ENCODE measurements around the gene TM7SF2. TPM values are rescaled to one million over a fixed set of nuclear protein-coding genes. Genes with fewer than 3 reads are reported as not detected.

The TM7SF2 gene
- total RNA-seq, 6 donors from 2014 or later: 36.8 to 82.7 (median 45.5) TPM

DNA sequence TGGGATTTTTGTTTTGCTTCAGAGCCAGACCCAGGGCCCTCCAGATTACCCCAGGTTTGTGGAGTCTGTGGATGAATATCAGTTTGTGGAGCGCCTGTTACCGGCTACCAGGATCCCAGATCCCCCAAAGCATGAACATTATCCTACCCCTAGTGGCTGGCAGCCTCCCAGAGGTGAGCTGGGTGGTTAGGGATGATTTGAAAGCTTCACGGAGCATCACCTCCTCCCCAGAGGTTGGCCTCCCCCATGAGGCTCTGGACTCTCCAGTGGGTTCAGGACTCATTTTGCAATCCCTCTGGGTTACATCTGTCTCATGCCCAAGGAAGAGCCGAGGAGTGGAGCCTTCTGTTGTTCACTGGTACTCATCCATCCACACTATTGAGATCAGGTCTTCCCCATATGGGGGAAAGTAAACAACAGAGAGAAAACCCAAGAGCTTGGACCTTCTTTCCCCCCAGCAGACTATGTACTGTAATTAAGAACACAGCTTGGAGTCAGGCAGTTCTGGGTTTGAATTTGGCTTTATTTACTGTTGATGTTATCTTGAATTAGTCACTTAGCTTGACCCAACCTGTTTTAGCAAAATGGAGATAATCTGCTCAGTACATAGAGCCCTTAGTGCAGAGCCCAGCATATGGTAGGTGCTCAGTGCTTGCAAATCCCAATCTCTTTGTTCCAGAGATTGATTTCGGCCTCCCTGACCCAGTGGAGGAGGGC lies 13.0 kb downstream of the TM7SF2 start:
- H3K4me3 ChIP-seq: no peak overlapping the region
- no peaks in the 10 kb centered on the region for H3K27me3 ChIP-seq
- peaks cover 17 to 28% (median 19%) of the 10 kb centered on the region in 4 donors for H3K4me1 ChIP-seq
- H3K27ac ChIP-seq: no peak overlapping the region
- DNase-seq (no peak), ATAC-seq (ENCODE audit: low FRiP score in 2 of 2) (no peak)
- 90 to 93% methylated on average over 4 to 5 of the region's 5 CpGs for WGBS, 2 donors
- H3K36me3 ChIP-seq: peaks cover 37 to 72% (median 68%) of the 10 kb centered on the region in 4 donors
- H3K9me3 ChIP-seq: no peaks in the 10 kb centered on the region
- TF ChIP-seq POLR2AphosphoS5 (IDR thresholded peaks at IDR 0.05): no peak

DNA sequence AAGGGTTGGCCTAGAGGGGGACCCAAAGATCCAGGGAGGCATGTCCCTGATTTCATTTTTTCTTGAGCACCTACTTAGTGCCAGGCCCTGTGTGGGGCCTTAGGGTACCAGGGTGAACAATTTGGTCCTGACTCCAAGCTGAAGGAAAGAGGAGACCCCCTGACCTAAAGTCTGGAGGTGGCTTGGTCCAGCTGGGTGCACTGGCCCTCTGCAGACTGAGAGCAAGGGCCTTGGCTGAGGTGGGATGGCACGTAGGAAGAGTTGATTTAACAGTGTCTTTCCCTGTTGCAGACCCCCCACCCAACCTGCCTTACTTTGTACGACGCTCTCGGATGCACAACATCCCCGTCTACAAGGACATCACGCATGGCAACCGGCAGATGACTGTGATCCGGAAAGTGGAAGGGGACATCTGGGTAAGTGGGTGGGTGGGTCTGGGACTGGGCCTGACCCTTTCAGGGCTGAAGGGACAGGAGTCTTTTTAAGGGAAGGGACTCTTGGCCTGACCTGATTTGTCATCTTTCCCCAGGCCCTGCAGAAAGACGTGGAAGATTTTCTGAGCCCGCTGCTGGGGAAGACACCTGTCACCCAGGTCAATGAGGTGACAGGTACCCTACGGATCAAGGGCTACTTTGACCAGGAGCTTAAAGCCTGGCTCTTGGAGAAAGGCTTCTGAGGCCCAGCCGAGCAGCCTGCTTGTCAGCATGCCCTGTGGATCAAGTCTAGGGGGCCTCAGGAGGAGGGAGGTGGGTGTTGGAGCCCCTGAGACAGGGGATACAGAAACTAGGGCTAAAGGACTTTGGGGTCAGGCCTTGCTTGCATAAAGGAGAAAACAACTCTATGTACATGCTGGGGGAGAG lies 13.8 kb downstream of the TM7SF2 start:
- no peak for DNase-seq
- H3K4me3 ChIP-seq: no peak overlapping the region
- no peak for ATAC-seq (ENCODE audit: low FRiP score in 2 of 2)
- no peaks in the 10 kb centered on the region for H3K9me3 ChIP-seq
- peaks cover 38 to 72% (median 68%) of the 10 kb centered on the region in 4 donors for H3K36me3 ChIP-seq
- no peaks in the 10 kb centered on the region for H3K27me3 ChIP-seq
- WGBS, 2 donors: 89 to 90% methylated on average over 10 to 12 of the region's 12 CpGs
- TF ChIP-seq EP300 (IDR thresholded peaks at IDR 0.05) (no peak), POLR2A (IDR thresholded peaks at IDR 0.05) (no peak), POLR2AphosphoS5 (IDR thresholded peaks at IDR 0.05) (no peak)
- TF ChIP-seq, protein P1, sequence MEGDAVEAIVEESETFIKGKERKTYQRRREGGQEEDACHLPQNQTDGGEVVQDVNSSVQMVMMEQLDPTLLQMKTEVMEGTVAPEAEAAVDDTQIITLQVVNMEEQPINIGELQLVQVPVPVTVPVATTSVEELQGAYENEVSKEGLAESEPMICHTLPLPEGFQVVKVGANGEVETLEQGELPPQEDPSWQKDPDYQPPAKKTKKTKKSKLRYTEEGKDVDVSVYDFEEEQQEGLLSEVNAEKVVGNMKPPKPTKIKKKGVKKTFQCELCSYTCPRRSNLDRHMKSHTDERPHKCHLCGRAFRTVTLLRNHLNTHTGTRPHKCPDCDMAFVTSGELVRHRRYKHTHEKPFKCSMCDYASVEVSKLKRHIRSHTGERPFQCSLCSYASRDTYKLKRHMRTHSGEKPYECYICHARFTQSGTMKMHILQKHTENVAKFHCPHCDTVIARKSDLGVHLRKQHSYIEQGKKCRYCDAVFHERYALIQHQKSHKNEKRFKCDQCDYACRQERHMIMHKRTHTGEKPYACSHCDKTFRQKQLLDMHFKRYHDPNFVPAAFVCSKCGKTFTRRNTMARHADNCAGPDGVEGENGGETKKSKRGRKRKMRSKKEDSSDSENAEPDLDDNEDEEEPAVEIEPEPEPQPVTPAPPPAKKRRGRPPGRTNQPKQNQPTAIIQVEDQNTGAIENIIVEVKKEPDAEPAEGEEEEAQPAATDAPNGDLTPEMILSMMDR (IDR thresholded peaks at IDR 0.05): no peak
- peaks cover 17 to 21% (median 18%) of the 10 kb centered on the region in 4 donors for H3K4me1 ChIP-seq
- H3K27ac ChIP-seq: no peak overlapping the region

DNA sequence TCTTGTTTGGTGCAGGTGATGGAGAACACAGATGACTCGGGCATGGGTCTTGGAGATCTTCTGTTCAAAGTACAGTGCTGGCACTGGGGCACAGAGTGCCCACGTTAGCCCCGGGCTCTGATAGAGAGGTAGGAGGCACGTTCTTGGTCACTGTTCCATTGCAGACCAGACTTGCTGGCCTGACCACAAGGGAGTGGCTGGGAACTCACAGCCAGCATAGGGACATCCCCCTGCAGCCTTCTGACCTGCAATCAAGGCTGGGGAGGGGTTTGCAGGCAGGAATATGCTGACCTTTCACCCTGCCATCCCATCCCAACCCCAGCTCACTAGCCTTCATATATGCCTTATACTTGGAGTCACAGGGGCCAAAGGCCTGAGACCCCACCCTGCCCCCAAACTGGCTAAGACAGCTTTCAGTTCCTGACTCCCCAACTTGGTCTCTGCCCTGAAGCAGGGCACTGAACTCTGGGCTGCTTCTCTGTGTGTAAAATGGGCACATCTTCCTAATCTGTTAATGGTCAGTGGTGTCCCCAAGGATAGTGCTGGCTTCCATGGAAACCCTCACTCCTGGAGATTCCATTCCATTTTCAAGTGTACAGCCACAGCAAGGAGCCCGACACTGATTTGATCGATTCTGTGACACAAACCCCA lies 15.1 kb downstream of the TM7SF2 start:
- WGBS, 2 donors: 85 to 92% methylated on average over 2 to 6 of the region's 6 CpGs
- DNase-seq (no peak), ATAC-seq (ENCODE audit: low FRiP score in 2 of 2) (no peak)
- H3K4me1 ChIP-seq: peaks cover 6 to 10% (median 8%) of the 10 kb centered on the region in 4 donors
- H3K36me3 ChIP-seq: peaks cover 45 to 78% (median 73%) of the 10 kb centered on the region in 4 donors
- H3K9me3 ChIP-seq: no peaks in the 10 kb centered on the region
- no peaks in the 10 kb centered on the region for H3K27me3 ChIP-seq
- TF ChIP-seq POLR2AphosphoS5 (IDR thresholded peaks at IDR 0.05): no peak
- no peak for TF ChIP-seq POLR2A (IDR thresholded peaks at IDR 0.05)
- TF ChIP-seq, protein P1 (IDR thresholded peaks at IDR 0.05): no peak
- no peak for TF ChIP-seq EP300 (IDR thresholded peaks at IDR 0.05)
- H3K4me3 ChIP-seq: no peak overlapping the region
- no peak overlapping the region for H3K27ac ChIP-seq

DNA sequence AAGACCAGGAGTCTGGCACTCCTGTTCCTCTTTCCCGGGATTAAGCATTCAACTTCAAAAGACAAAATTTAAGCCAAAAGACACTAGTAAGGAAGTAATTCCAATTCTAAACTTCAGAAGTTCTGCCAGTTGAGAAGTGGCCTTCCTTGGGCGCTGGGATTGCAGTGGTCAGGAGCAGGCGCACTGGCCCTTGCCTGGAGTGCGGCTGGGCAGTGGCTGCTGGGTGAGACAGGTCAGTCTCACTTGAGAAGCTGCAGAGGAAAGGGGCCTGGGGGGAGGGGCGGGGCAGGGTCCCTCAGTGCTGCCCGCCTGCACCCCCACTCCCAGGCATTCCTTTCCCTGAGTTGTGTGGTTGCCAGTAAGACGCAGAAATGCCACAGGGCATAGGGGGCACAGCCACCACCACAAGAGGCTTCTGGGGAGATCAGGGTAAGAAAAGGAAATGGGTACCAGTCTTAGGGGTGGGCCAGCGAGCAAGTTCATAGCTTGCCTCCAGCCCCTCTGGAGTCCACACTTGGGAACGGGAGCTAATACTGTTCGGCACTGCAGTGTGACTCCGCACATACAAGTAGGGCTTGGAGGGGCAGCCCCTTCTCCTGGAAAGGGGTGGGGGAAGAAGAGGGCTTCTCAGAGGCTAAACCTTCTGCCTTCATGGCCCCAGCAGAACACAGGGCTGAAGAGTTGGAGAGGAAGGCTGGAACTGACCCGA lies 16.0 kb downstream of the TM7SF2 start:
- H3K4me1 ChIP-seq: peaks cover 11 to 15% (median 13%) of the 10 kb centered on the region in 4 donors
- DNase-seq: no peak
- H3K27ac ChIP-seq: no peak overlapping the region
- H3K4me3 ChIP-seq: no peak overlapping the region
- TF ChIP-seq EP300 (IDR thresholded peaks at IDR 0.05): no peak
- TF ChIP-seq, protein P1 (IDR thresholded peaks at IDR 0.05): no peak
- no peak for TF ChIP-seq POLR2A (IDR thresholded peaks at IDR 0.05)
- TF ChIP-seq POLR2AphosphoS5 (IDR thresholded peaks at IDR 0.05): no peak
- no peaks in the 10 kb centered on the region for H3K27me3 ChIP-seq
- 82 to 86% methylated on average over 9 to 12 of the region's 12 CpGs for WGBS, 2 donors
- no peak for ATAC-seq (ENCODE audit: low FRiP score in 2 of 2)
- peaks cover 45 to 87% (median 81%) of the 10 kb centered on the region in 4 donors for H3K36me3 ChIP-seq
- H3K9me3 ChIP-seq: no peaks in the 10 kb centered on the region

Measured in upper lobe of left lung (tissue), 6 donors.